ENCODE measurements around the gene IFI30. TPM values are rescaled to one million over a fixed set of nuclear protein-coding genes. Genes with fewer than 3 reads are reported as not detected.
"Not testable (repeated sequence)": the region's sequence is repeated elsewhere in the genome, so short reads cannot be mapped to it uniquely, and the experiment has no call there.

Gene IFI30
- total RNA-seq, 1 experiment from 2014 or later, result 20.2 TPM

DNA sequence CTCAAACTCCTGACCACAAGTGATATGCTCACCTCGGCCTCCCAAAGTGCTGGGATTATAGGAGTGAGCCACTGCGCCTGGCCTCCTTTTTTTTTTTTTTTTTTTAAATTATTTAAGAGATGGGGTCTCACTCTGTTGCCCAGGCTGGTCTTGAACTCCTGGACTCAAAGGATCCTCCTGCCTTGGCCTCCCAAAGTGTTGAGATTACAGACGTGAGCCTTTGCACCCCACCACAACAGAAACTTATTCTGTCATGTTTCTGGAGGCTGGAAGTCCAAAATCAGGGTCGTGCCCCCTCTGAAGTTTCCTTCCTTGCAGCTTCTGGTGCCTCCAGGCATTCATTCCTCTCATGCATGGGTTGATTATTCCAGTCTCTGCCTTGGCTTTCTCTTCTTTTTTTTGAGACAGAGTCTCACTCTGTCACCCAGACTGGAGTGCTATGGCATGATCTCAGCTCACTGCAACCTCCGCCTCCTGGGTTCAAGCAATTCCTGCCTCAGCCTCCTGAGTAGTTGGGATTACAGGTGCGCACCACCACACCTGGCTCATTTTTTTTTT is 14.5 kb upstream of the IFI30 start:
- not testable (repeated sequence) for H3K27ac Mint-ChIP-seq; H3K27me3 Mint-ChIP-seq (ENCODE audit: low read depth); DNase-seq (ENCODE audit: low spot score); H3K4me3 Mint-ChIP-seq; H3K9me3 Mint-ChIP-seq; ATAC-seq
- Mint-ChIP-seq H3K36me3 (peaks cover 20% of the 10 kb centered on the region), H3K4me1 (peaks cover 20% of the 10 kb centered on the region)
- ChIA-PET POLR2A (interaction anchor here (0.6 kb wide), 1 partner anchor 73 kb away, joined by 3 read pairs; no protein-coding TSS in a partner anchor), CTCF (interaction anchor here (0.7 to 1.8 kb wide), 3 partner anchors 9 to 46 kb away, joined by 5 to 12 read pairs (median 9); no protein-coding TSS in a partner anchor)
- TF ChIP-seq ZNF121 (CRISPR knock-in tag; IDR thresholded peaks at IDR 0.05), result peak; percentile 52; the same call in 1 of the 2 replicates

DNA sequence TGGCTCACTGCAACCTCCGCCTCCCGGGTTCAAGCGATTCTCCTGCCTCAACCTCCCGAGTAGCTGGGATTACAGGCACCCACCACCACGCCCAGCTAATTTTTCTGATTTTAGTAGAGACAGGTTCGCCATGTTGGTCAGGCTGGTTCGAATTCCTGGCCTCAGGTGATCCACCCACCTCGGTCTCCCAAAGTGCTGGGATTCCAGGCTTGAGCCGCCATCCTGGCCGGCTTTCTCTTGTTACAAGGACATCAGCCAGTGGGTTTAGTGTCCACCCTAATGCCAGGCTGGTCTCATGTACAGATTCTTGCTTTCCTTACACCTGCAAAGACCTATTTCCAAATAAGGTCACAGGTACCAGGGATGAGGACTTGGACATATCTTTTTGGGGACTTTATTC is 13.8 kb upstream of the IFI30 start:
- peaks cover 15% of the 10 kb centered on the region for H3K4me1 Mint-ChIP-seq
- H3K27me3 Mint-ChIP-seq (ENCODE audit: low read depth), result no peaks in the 10 kb centered on the region
- H3K36me3 Mint-ChIP-seq, result peaks cover 20% of the 10 kb centered on the region
- POLR2A ChIA-PET, result interaction anchor here (0.8 kb wide), 1 partner anchor 44 kb away, joined by 3 read pairs; the partner anchor contains the start of gene RAB3A
- ATAC-seq (no peak), DNase-seq (ENCODE audit: low spot score) (no peak)
- TF ChIP-seq, protein P1, sequence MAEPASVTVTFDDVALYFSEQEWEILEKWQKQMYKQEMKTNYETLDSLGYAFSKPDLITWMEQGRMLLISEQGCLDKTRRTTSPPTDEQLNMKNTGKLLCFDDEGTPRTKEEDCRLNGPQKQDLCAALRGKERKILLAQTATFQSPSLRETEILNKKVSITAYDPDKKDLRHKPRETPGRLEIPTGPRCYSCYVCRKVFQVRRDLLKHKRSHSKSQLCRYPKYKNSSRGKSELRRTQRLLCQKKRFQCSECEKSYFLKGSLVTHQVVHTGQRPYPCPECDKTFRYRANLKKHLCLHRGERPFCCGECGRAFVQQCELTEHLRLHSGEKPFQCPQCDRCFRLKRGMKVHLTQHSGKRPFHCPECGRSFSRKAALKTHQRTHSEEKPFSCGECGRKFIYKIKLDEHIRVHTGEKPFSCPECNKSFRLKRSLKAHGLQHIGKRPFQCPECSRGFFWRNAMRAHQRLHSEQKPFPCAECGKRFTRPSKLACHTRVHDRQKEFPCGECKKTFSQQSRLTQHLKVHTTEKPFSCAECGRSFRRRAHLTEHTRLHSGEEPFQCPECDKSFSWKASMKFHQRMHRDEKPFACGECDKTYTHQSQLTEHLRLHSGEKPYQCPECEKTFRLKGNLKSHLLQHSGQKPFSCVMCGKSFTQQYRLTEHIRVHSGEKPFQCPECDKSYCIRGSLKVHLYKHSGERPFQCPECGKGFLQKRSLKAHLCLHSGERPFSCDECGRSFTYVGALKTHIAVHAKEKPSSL (CRISPR knock-in tag; conservative IDR thresholded peaks at IDR 0.05), result no peak
- H3K27ac Mint-ChIP-seq, result no peak overlapping the region
- no peaks in the 10 kb centered on the region for H3K9me3 Mint-ChIP-seq
- CTCF ChIA-PET, result interaction anchor here (0.7 to 2.4 kb wide), 11 partner anchors 11 to 169 kb away, joined by 3 to 40 read pairs (median 6); partner anchors contain the start of genes IFI30 and MPV17L2
- H3K4me3 Mint-ChIP-seq, result no peak overlapping the region

DNA sequence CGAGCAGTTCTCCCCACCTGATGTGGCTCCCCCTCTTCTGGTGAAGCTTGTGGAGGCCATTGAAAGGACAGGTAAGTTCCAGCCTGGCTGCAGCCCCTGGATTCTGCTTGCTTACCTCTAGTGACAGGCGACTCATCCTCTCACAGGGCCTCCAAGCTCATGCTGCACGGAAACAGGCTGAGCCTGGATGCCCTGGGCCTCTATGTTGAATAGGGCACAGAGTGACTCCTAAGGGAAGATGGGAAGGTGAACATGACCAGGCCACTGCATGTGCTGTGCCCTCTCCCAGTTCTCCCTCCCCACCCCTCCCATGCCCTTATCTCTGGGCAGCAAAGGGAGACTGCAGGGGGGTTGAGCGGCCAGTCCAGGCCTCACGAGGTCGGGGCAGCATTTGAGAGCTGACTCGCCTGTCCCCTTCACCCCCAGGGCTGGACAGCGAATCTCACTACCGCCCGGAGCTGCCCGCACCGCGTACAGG is 13.1 kb upstream of the IFI30 start:
- TF ChIP-seq TEAD4 (CRISPR knock-in tag; IDR thresholded peaks at IDR 0.05) (no peak), FOXP1 (CRISPR knock-in tag; IDR thresholded peaks at IDR 0.05; ENCODE audit: borderline replicate concordance) (peak; percentile 7; the same call in 1 of the 2 replicates), CREM (CRISPR knock-in tag; IDR thresholded peaks at IDR 0.05) (no peak), ELF4 (CRISPR knock-in tag; IDR thresholded peaks at IDR 0.05; ENCODE audit: low read depth) (no peak)
- TF ChIP-seq, protein P2, sequence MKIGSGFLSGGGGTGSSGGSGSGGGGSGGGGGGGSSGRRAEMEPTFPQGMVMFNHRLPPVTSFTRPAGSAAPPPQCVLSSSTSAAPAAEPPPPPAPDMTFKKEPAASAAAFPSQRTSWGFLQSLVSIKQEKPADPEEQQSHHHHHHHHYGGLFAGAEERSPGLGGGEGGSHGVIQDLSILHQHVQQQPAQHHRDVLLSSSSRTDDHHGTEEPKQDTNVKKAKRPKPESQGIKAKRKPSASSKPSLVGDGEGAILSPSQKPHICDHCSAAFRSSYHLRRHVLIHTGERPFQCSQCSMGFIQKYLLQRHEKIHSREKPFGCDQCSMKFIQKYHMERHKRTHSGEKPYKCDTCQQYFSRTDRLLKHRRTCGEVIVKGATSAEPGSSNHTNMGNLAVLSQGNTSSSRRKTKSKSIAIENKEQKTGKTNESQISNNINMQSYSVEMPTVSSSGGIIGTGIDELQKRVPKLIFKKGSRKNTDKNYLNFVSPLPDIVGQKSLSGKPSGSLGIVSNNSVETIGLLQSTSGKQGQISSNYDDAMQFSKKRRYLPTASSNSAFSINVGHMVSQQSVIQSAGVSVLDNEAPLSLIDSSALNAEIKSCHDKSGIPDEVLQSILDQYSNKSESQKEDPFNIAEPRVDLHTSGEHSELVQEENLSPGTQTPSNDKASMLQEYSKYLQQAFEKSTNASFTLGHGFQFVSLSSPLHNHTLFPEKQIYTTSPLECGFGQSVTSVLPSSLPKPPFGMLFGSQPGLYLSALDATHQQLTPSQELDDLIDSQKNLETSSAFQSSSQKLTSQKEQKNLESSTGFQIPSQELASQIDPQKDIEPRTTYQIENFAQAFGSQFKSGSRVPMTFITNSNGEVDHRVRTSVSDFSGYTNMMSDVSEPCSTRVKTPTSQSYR (CRISPR knock-in tag; IDR thresholded peaks at IDR 0.05), result no peak
- TF ChIP-seq, protein P3, sequence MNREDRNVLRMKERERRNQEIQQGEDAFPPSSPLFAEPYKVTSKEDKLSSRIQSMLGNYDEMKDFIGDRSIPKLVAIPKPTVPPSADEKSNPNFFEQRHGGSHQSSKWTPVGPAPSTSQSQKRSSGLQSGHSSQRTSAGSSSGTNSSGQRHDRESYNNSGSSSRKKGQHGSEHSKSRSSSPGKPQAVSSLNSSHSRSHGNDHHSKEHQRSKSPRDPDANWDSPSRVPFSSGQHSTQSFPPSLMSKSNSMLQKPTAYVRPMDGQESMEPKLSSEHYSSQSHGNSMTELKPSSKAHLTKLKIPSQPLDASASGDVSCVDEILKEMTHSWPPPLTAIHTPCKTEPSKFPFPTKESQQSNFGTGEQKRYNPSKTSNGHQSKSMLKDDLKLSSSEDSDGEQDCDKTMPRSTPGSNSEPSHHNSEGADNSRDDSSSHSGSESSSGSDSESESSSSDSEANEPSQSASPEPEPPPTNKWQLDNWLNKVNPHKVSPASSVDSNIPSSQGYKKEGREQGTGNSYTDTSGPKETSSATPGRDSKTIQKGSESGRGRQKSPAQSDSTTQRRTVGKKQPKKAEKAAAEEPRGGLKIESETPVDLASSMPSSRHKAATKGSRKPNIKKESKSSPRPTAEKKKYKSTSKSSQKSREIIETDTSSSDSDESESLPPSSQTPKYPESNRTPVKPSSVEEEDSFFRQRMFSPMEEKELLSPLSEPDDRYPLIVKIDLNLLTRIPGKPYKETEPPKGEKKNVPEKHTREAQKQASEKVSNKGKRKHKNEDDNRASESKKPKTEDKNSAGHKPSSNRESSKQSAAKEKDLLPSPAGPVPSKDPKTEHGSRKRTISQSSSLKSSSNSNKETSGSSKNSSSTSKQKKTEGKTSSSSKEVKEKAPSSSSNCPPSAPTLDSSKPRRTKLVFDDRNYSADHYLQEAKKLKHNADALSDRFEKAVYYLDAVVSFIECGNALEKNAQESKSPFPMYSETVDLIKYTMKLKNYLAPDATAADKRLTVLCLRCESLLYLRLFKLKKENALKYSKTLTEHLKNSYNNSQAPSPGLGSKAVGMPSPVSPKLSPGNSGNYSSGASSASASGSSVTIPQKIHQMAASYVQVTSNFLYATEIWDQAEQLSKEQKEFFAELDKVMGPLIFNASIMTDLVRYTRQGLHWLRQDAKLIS (CRISPR knock-in tag; IDR thresholded peaks at IDR 0.05; ENCODE audit: borderline replicate concordance), result no peak
- TF ChIP-seq, protein P4, sequence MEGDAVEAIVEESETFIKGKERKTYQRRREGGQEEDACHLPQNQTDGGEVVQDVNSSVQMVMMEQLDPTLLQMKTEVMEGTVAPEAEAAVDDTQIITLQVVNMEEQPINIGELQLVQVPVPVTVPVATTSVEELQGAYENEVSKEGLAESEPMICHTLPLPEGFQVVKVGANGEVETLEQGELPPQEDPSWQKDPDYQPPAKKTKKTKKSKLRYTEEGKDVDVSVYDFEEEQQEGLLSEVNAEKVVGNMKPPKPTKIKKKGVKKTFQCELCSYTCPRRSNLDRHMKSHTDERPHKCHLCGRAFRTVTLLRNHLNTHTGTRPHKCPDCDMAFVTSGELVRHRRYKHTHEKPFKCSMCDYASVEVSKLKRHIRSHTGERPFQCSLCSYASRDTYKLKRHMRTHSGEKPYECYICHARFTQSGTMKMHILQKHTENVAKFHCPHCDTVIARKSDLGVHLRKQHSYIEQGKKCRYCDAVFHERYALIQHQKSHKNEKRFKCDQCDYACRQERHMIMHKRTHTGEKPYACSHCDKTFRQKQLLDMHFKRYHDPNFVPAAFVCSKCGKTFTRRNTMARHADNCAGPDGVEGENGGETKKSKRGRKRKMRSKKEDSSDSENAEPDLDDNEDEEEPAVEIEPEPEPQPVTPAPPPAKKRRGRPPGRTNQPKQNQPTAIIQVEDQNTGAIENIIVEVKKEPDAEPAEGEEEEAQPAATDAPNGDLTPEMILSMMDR (IDR thresholded peaks at IDR 0.05), result no peak
- TF ChIP-seq, protein P5, sequence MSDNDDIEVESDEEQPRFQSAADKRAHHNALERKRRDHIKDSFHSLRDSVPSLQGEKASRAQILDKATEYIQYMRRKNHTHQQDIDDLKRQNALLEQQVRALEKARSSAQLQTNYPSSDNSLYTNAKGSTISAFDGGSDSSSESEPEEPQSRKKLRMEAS (CRISPR knock-in tag; IDR thresholded peaks at IDR 0.05), result 0 out of 2 replicates have a peak, but pooled peaks have one; percentile 17
- TF ChIP-seq, protein P6, sequence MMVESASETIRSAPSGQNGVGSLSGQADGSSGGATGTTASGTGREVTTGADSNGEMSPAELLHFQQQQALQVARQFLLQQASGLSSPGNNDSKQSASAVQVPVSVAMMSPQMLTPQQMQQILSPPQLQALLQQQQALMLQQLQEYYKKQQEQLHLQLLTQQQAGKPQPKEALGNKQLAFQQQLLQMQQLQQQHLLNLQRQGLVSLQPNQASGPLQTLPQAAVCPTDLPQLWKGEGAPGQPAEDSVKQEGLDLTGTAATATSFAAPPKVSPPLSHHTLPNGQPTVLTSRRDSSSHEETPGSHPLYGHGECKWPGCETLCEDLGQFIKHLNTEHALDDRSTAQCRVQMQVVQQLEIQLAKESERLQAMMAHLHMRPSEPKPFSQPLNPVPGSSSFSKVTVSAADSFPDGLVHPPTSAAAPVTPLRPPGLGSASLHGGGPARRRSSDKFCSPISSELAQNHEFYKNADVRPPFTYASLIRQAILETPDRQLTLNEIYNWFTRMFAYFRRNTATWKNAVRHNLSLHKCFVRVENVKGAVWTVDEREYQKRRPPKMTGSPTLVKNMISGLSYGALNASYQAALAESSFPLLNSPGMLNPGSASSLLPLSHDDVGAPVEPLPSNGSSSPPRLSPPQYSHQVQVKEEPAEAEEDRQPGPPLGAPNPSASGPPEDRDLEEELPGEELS (CRISPR knock-in tag; IDR thresholded peaks at IDR 0.05), result no peak
- TF ChIP-seq, protein P7, sequence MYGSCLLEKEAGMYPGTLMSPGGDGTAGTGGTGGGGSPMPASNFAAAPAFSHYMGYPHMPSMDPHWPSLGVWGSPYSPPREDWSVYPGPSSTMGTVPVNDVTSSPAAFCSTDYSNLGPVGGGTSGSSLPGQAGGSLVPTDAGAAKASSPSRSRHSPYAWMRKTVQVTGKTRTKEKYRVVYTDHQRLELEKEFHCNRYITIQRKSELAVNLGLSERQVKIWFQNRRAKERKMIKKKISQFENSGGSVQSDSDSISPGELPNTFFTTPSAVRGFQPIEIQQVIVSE (CRISPR knock-in tag; IDR thresholded peaks at IDR 0.05; ENCODE audit: borderline replicate concordance), result no peak
- peak overlapping the region; percentile 49; the same call in 1 of the 2 replicates for H3K27ac Mint-ChIP-seq
- peak overlapping the region; percentile 35 for H3K4me3 Mint-ChIP-seq
- DNase-seq (ENCODE audit: low spot score) (no peak), ATAC-seq (no peak)
- peaks cover 15% of the 10 kb centered on the region for H3K4me1 Mint-ChIP-seq
- H3K9me3 Mint-ChIP-seq, result no peaks in the 10 kb centered on the region
- POLR2A ChIA-PET, result interaction anchor here (0.8 kb wide), 1 partner anchor 43 kb away, joined by 3 read pairs; the partner anchor contains the start of gene RAB3A
- CTCF ChIA-PET, result interaction anchor here (0.8 to 2.4 kb wide), 20 partner anchors 9 to 228 kb away, joined by 3 to 40 read pairs (median 7); partner anchors contain the start of genes IFI30, MPV17L2 and PIK3R2
- no peaks in the 10 kb centered on the region for H3K27me3 Mint-ChIP-seq (ENCODE audit: low read depth)
- peaks cover 22% of the 10 kb centered on the region for H3K36me3 Mint-ChIP-seq

All from WTC11 (cell line).